H1 (cell line): ENCODE data around the gene TMEM236. TPM values are rescaled to one million over a fixed set of nuclear protein-coding genes. Genes with fewer than 3 reads are reported as not detected.

Source experiments
- CTCF ChIA-PET: fragments of 300-600 bp; sonication (Branson Sonifier 250); formaldehyde crosslinking; loops from one replicate; lab custom pipeline; 2021; ENCODE audit not compliant: partially characterized antibody; lab: Charles Lee
- POLR2A ChIA-PET: fragments of 300-600 bp; sonication (Branson Sonifier 250); formaldehyde crosslinking; loops from one replicate; lab custom pipeline; 2021; ENCODE audit warnings: inconsistent platforms; ENCODE audit not compliant: partially characterized antibody; lab: Charles Lee
- DNase-seq, 2 experiments: peaks; one replicate each; pipeline versions ENCODE4 v3.0.0 to v3.0.0-alpha.2; 2010 to 2022; ENCODE audit warnings: low spot score in 2 of 2, low read depth in 1 of 2, mixed read lengths in 1 of 2
- FAIRE-seq: peaks from 2 replicates; lab custom pipeline; 2011; peaks lifted over from hg19 to GRCh38; lab: Jason Lieb, UNC
- H2AFZ ChIP-seq: 2 replicates; pipeline ENCODE4 v1.8.1; 2012; ENCODE audit warnings: low read length, inconsistent platforms
- H2AK5ac ChIP-seq: 2 replicates; pipeline ENCODE4 v1.6.1; 2013; ENCODE audit warnings: low read depth, low read length
- H2BK120ac ChIP-seq: replicated peaks from 2 replicates; pipeline ENCODE3; 2013; ENCODE audit warnings: low read depth, low read length, inconsistent platforms
- H2BK12ac ChIP-seq: 2 replicates; pipeline ENCODE4 v1.6.1; 2013; ENCODE audit warnings: low read depth, low read length
- H2BK15ac ChIP-seq: 2 replicates; pipeline ENCODE4 v1.6.1; 2013; ENCODE audit warnings: low read length
- H2BK20ac ChIP-seq: 2 replicates; pipeline ENCODE4 v1.6.1; 2013; ENCODE audit warnings: low read length
- H2BK5ac ChIP-seq: 2 replicates; pipeline ENCODE4 v1.6.1; 2013; ENCODE audit warnings: low read depth, low read length
- H3K14ac ChIP-seq: 2 replicates; pipeline ENCODE4 v1.6.1; 2013; ENCODE audit warnings: inconsistent platforms; ENCODE audit not compliant: insufficient read length
- H3K18ac ChIP-seq: 2 replicates; pipeline ENCODE4 v1.6.1; 2013; ENCODE audit warnings: low read length; ENCODE audit errors: extremely low read depth
- H3K23ac ChIP-seq: 2 replicates; pipeline ENCODE4 v1.6.1; 2013; ENCODE audit warnings: inconsistent platforms; ENCODE audit not compliant: insufficient read length
- H3K23me2 ChIP-seq: 2 replicates; pipeline ENCODE4 v1.6.1; 2013; ENCODE audit warnings: low read depth, low read length
- H3K27ac ChIP-seq: 2 replicates; pipeline ENCODE4 v1.6.1; 2011; ENCODE audit warnings: low read depth, low read length, inconsistent platforms
- H3K27me3 ChIP-seq, 4 experiments: replicated peaks in 1 of 4; 1 replicate in 1 of 4; 2 replicates in 3 of 4; pipeline versions ENCODE4 v1.6.1 to v1.8.1; 2011 to 2013; ENCODE audit warnings: low read length in 3 of 4, mild to moderate bottlenecking in 3 of 4, inconsistent platforms in 2 of 4, mixed read lengths in 2 of 4, moderate library complexity in 1 of 4; ENCODE audit not compliant: control insufficient read depth in 3 of 4, insufficient read depth in 3 of 4; ENCODE audit errors: extremely low read depth in 1 of 4
- H3K36me3 ChIP-seq, 4 experiments: 2 replicates each; pipeline versions ENCODE4 v1.6.1 to v1.8.1; 2011 to 2013; ENCODE audit warnings: mild to moderate bottlenecking in 4 of 4, low read length in 3 of 4, moderate library complexity in 2 of 4, control low read depth in 1 of 4, inconsistent platforms in 1 of 4; ENCODE audit not compliant: insufficient read depth in 4 of 4, control insufficient read depth in 2 of 4
- H3K4ac ChIP-seq: replicated peaks from 2 replicates; pipeline ENCODE3; 2013; ENCODE audit warnings: low read length, low read depth, mixed read lengths, inconsistent platforms; ENCODE audit not compliant: insufficient read length
- H3K4me1 ChIP-seq, 4 experiments: replicated peaks in 1 of 4; 1 replicate in 1 of 4; 2 replicates in 3 of 4; pipeline versions ENCODE4 v1.6.1 to v1.8.1; 2011 to 2013; ENCODE audit warnings: low read length in 3 of 4, inconsistent platforms in 2 of 4, mixed read lengths in 1 of 4; ENCODE audit not compliant: insufficient read depth in 4 of 4, control insufficient read depth in 3 of 4
- H3K4me2 ChIP-seq, 2 experiments: 2 replicates each; pipeline versions ENCODE4 v1.6.1 to v1.8.1; 2011 to 2013; ENCODE audit warnings: low read depth in 2 of 2, low read length in 2 of 2, control low read depth in 1 of 2, inconsistent platforms in 1 of 2, mild to moderate bottlenecking in 1 of 2; ENCODE audit not compliant: insufficient read depth in 1 of 2
- H3K4me3 ChIP-seq, 4 experiments: fragments of 200-600, 300-600 bp in 1 of 4; sonication (generic), shearing (Covaris generic), sonication (Bioruptor Twin) in 1 of 4; 2 replicates each; pipeline versions ENCODE4 v1.5.1 to v1.8.1; 2011 to 2016; ENCODE audit warnings: low read length in 4 of 4, low read depth in 3 of 4, control low read depth in 2 of 4, inconsistent platforms in 2 of 4, mild to moderate bottlenecking in 2 of 4, mixed read lengths in 1 of 4, moderate library complexity in 1 of 4; ENCODE audit not compliant: insufficient read depth in 2 of 4; ENCODE audit errors: extremely low read depth in 1 of 4
- H3K56ac ChIP-seq: replicated peaks from 2 replicates; pipeline ENCODE3; 2013; ENCODE audit warnings: low read depth, mild to moderate bottlenecking, mixed read lengths, low read length, inconsistent platforms; ENCODE audit not compliant: insufficient read length
- H3K79me1 ChIP-seq: 2 replicates; pipeline ENCODE4 v1.6.1; 2013; ENCODE audit warnings: low read depth, low read length, control low read depth
- H3K79me2 ChIP-seq, 2 experiments: 2 replicates each; pipeline versions ENCODE4 v1.6.1 to v1.8.1; 2012 to 2013; ENCODE audit warnings: low read length in 2 of 2, mild to moderate bottlenecking in 2 of 2, inconsistent platforms in 1 of 2; ENCODE audit not compliant: insufficient read depth in 2 of 2, control insufficient read depth in 1 of 2
- H3K9ac ChIP-seq, 4 experiments: replicated peaks in 1 of 4; 1 replicate in 1 of 4; 2 replicates in 3 of 4; pipeline versions ENCODE4 v1.6.1 to v1.8.1; 2011 to 2013; ENCODE audit warnings: low read depth in 3 of 4, low read length in 3 of 4, control low read depth in 2 of 4, mild to moderate bottlenecking in 2 of 4, moderate library complexity in 2 of 4, inconsistent platforms in 1 of 4; ENCODE audit errors: extremely low read depth in 1 of 4
- H3K9me3 ChIP-seq, 2 experiments: 2 replicates each; pipeline versions ENCODE4 v1.6.1 to v1.8.1; 2012 to 2013; ENCODE audit warnings: mild to moderate bottlenecking in 2 of 2, moderate library complexity in 2 of 2, control low read depth in 1 of 2, inconsistent platforms in 1 of 2, low read depth in 1 of 2, low read length in 1 of 2, mixed read lengths in 1 of 2; ENCODE audit not compliant: insufficient read depth in 2 of 2
- H4K20me1 ChIP-seq, 2 experiments: replicated peaks in 1 of 2; 2 replicates each; pipeline versions ENCODE3 to v1.8.1; 2011 to 2013; ENCODE audit warnings: inconsistent platforms in 2 of 2, low read length in 2 of 2, mild to moderate bottlenecking in 1 of 2; ENCODE audit not compliant: insufficient read depth in 2 of 2, control insufficient read depth in 1 of 2
- H4K5ac ChIP-seq: 2 replicates; pipeline ENCODE4 v1.6.1; 2013; ENCODE audit warnings: low read length, low read depth, mixed read lengths, inconsistent platforms; ENCODE audit not compliant: insufficient read length
- H4K8ac ChIP-seq: 2 replicates; pipeline ENCODE4 v1.8.0; 2013; ENCODE audit warnings: mild to moderate bottlenecking, moderate library complexity, low read length, inconsistent platforms; ENCODE audit not compliant: insufficient read depth; ENCODE audit errors: extremely low read depth
- H4K91ac ChIP-seq: replicated peaks from 2 replicates; pipeline ENCODE3; 2013; ENCODE audit warnings: low read length, mixed read lengths, inconsistent platforms; ENCODE audit not compliant: insufficient read length
- BACH1 ChIP-seq: IDR thresholded peaks from 2 replicates; pipeline ENCODE4 v1.6.1; 2012; ENCODE audit warnings: low read length, improper control_type of control experiment
- CBX5 ChIP-seq: fragments of 300-800, 300-1000 bp; sonication (generic); IDR thresholded peaks from 2 replicates; pipeline ENCODE4 v1.7.1; 2016; ENCODE audit warnings: antibody characterized with exemption, low read length, low read depth
- CHD2 ChIP-seq: IDR thresholded peaks from 2 replicates; pipeline ENCODE4 v1.6.1; 2012; ENCODE audit warnings: low read length, improper control_type of control experiment
- CTBP2 ChIP-seq: IDR thresholded peaks from 2 replicates; pipeline ENCODE4 v1.7.0; 2011; ENCODE audit warnings: borderline replicate concordance, mild to moderate bottlenecking, moderate library complexity, mixed read lengths, low read length; ENCODE audit not compliant: insufficient read depth, insufficient read length
- EGR1 ChIP-seq: IDR thresholded peaks from 2 replicates; pipeline ENCODE4 v1.6.1; 2011; ENCODE audit warnings: low read depth, low read length, borderline replicate concordance
- EP300 ChIP-seq, 2 experiments: IDR thresholded peaks; 1 replicate in 1 of 2; 2 replicates in 1 of 2; pipeline ENCODE4 v1.6.1; 2011 to 2012; ENCODE audit warnings: low read depth in 2 of 2, low read length in 2 of 2, mild to moderate bottlenecking in 2 of 2, borderline replicate concordance in 1 of 2, inconsistent platforms in 1 of 2, moderate library complexity in 1 of 2
- HDAC6 ChIP-seq: IDR thresholded peaks from one replicate; pipeline ENCODE4 v1.7.1; 2012; ENCODE audit warnings: low read depth, mild to moderate bottlenecking, inconsistent platforms, low read length, moderate library complexity
- JUN ChIP-seq: IDR thresholded peaks from 2 replicates; pipeline ENCODE4 v1.6.1; 2011; ENCODE audit warnings: low read depth, mild to moderate bottlenecking, improper control_type of control experiment, low read length
- JUND ChIP-seq: IDR thresholded peaks from 2 replicates; pipeline ENCODE4 v1.6.1; 2011; ENCODE audit warnings: mild to moderate bottlenecking, improper control_type of control experiment, low read length
- KDM5A ChIP-seq: fragments of 200-600 bp; IDR thresholded peaks from 2 replicates; pipeline ENCODE4 v1.7.1; 2012; ENCODE audit warnings: mild to moderate bottlenecking, low read length, inconsistent platforms, mixed read lengths
- POU5F1 ChIP-seq: IDR thresholded peaks from 2 replicates; pipeline ENCODE4 v1.6.1; 2011; ENCODE audit warnings: low read depth, mild to moderate bottlenecking, low read length, moderate library complexity
- RBBP5 ChIP-seq: IDR thresholded peaks from 2 replicates; pipeline ENCODE4 v1.7.1; 2012; ENCODE audit warnings: low read depth, mild to moderate bottlenecking, inconsistent platforms, low read length, moderate library complexity, borderline replicate concordance
- SIX5 ChIP-seq: IDR thresholded peaks from 2 replicates; pipeline ENCODE4 v1.6.1; 2011; ENCODE audit warnings: mild to moderate bottlenecking, low read depth, low read length
- SP4 ChIP-seq: IDR thresholded peaks from 2 replicates; pipeline ENCODE4 v1.6.1; 2012; ENCODE audit warnings: low read length, inconsistent platforms
- WGBS, 2 experiments: shearing (Covaris generic) in 1 of 2; methylation state at CpG; one replicate each; pipeline versions ENCODE4 v1.1.6 to v1.1.7; 2013 to 2015; ENCODE audit warnings: low lambda C conversion rate in 2 of 2, mixed read lengths in 2 of 2, inconsistent platforms in 1 of 2, low coverage in 1 of 2, missing lambda C conversion rate in 1 of 2; ENCODE audit not compliant: insufficient replicate concordance in 2 of 2, insufficient coverage in 1 of 2, insufficient read length in 1 of 2; ENCODE audit errors: extremely low coverage in 1 of 2, missing lambda C conversion rate in 1 of 2; 5-methylcytosine and 5-hydroxymethylcytosine counted together
- polyA plus RNA-seq, 7 experiments: library from polyadenylated mRNA; depleted of rRNA in 3 of 7; stranded (reverse) in 5 of 7; unstranded in 2 of 7; fragments of >200 nt in 5 of 7; fragments of 200-250 nt in 2 of 7; gene quantifications; 1 replicate in 5 of 7; 2 replicates in 1 of 7; 4 replicates in 1 of 7; pipeline versions ENCODE4 v1.2.1 to v1.2.3, GENCODE V29; 2011 to 2013; ENCODE audit warnings: missing spikeins in 2 of 7, mixed read lengths in 2 of 7
- total RNA-seq: library from RNA; stranded (reverse); fragmentation: NEBNext Ultra II Directional; extraction: Animal tissue kit (Norgen Biotek cat#: 25700); gene quantifications from 2 replicates; pipeline ENCODE4 v1.2.1, GENCODE V29; 2021
- TF ChIP-seq, protein P1 (sequence below): IDR thresholded peaks from 2 replicates; pipeline ENCODE4 v1.6.1; 2011; ENCODE audit warnings: low read depth, mild to moderate bottlenecking, low read length; ENCODE audit not compliant: insufficient read depth

TMEM236 gene
- total and polyA plus RNA-seq, 2 of the 8 experiments (the other 6 are each of a cell fraction or from before 2014, with no cell fraction given): 0.02 to 0.07 TPM

DNA sequence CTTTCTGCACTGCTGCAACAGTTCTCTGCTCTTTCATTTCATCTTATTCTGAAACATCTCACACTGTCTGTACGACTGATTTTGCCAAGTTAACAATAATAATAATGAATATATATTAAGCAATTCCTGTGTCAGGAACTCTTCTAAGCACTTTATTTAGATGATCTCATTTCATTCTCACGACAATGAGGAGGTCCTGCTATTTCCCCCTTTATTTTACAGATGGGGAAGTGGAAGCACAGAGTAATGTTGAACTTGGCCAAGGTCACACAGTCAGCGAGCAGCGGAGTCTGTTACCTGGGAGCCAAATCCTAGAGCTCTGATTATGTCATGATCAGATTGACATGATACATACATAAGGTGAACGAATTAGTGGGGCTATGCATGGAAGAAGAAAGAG lies 63.0 kb downstream of the TMEM236 start:
- no peaks in the 10 kb centered on the region for H3K79me2 ChIP-seq
- H3K14ac ChIP-seq: no peak overlapping the region
- H4K8ac ChIP-seq: no peak overlapping the region
- H3K18ac ChIP-seq: no peak overlapping the region
- H3K27me3 ChIP-seq: peaks cover 0 to 1% (median 0%) of the 10 kb centered on the region in 4 experiments; a peak in 1 of 7 replicates
- H2BK120ac ChIP-seq: no peak overlapping the region
- H3K4me1 ChIP-seq: no peaks in the 10 kb centered on the region
- H2AK5ac ChIP-seq: no peak overlapping the region
- H3K27ac ChIP-seq: no peak overlapping the region
- no peaks in the 10 kb centered on the region for H3K36me3 ChIP-seq
- FAIRE-seq: no peak
- H3K23me2 ChIP-seq: no peaks in the 10 kb centered on the region; the same call in 1 of the 2 replicates
- H3K9ac ChIP-seq: no peak overlapping the region
- no peak overlapping the region for H4K91ac ChIP-seq
- H3K9me3 ChIP-seq: no peaks in the 10 kb centered on the region
- no peak for DNase-seq
- H3K4ac ChIP-seq: no peak overlapping the region
- no peak overlapping the region for H2AFZ ChIP-seq
- WGBS, 2 experiments: 94% methylated on average over 5 of the region's 5 CpGs; no CpG with 5 or more reads in 1 of the 2 experiments
- H3K79me1 ChIP-seq: no peaks in the 10 kb centered on the region
- H3K4me2 ChIP-seq: no peak overlapping the region
- no peak overlapping the region for H3K56ac ChIP-seq
- H3K4me3 ChIP-seq: no peak overlapping the region
- POLR2A ChIA-PET: no interaction called here
- H3K23ac ChIP-seq: no peak overlapping the region
- no peaks in the 10 kb centered on the region for H4K20me1 ChIP-seq
- H2BK5ac ChIP-seq: no peak overlapping the region
- no peak overlapping the region for H2BK15ac ChIP-seq
- H2BK20ac ChIP-seq: no peak overlapping the region
- CTCF ChIA-PET: interaction anchor here (0.9 kb wide), 1 partner anchor 14 kb away, joined by 3 read pairs; no protein-coding TSS in a partner anchor
- H2BK12ac ChIP-seq: no peak overlapping the region
- H4K5ac ChIP-seq: no peak overlapping the region
- TF ChIP-seq JUN (no peak), POU5F1 (no peak), SP4 (no peak), JUND (no peak), CTBP2 (no peak), CHD2 (no peak), HDAC6 (no peak), RBBP5 (no peak), KDM5A (no peak), BACH1 (no peak), EP300 (IDR thresholded peaks at IDR 0.05; ENCODE audit: borderline replicate concordance in 1 of 2, low read depth in 2 of 2, low read length in 2 of 2) (no peak), EGR1 (no peak), CBX5 (no peak), SIX5 (no peak)
- TF ChIP-seq, protein P1, sequence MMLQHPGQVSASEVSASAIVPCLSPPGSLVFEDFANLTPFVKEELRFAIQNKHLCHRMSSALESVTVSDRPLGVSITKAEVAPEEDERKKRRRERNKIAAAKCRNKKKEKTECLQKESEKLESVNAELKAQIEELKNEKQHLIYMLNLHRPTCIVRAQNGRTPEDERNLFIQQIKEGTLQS: no peak
